HepG2 (cell line): ENCODE measurements around the gene RECQL5. TPM values are rescaled to one million over a fixed set of nuclear protein-coding genes. Genes with fewer than 3 reads are reported as not detected.

Experiments used
- ATAC-seq: fragments of 200-7000 bp; cut with Tn5 transposase; 3 replicates; pipeline ENCODE4 v1.9.1; 2020; ENCODE audit warnings: mild to moderate bottlenecking, moderate library complexity
- BruUV-seq: library from RNA; stranded (reverse); fragments of 400-500 nt; replicated peaks from 2 replicates; lab custom pipeline; 2021; lab: Mats Ljungman, UMichigan
- CTCF ChIA-PET: fragments of 300-600 bp; formaldehyde crosslinking; extraction: SDS; loops from one replicate; lab custom pipeline; 2021; ENCODE audit warnings: low total read pairs, inconsistent platforms, low intra/inter-chr PET ratio; lab: Yijun Ruan, JAX
- POLR2A ChIA-PET: fragments of 350-600 bp; sonication (Branson Sonifier 250); formaldehyde crosslinking; loops from one replicate; lab custom pipeline; 2020; ENCODE audit warnings: antibody characterized with exemption, inconsistent platforms; lab: Yijun Ruan, JAX
- DNase-seq: peaks from one replicate; pipeline ENCODE4 v3.0.0-alpha.2; 2015; ENCODE audit warnings: low spot score
- FAIRE-seq: peaks from 3 replicates; lab custom pipeline; 2011; peaks lifted over from hg19 to GRCh38; lab: Jason Lieb, UNC
- H2AFZ ChIP-seq: one replicate; pipeline ENCODE4 v1.6.1; 2011; ENCODE audit warnings: low read length, inconsistent platforms
- H3K27ac ChIP-seq: fragments of 300-600 bp; 3 replicates; pipeline ENCODE4 v1.8.0; 2011; ENCODE audit warnings: mixed run types, mild to moderate bottlenecking, mixed read lengths, low read length, inconsistent platforms; ENCODE audit not compliant: insufficient read depth; ENCODE audit errors: extremely low read length
- H3K27me3 ChIP-seq, 2 experiments: fragments of 200-600 bp in 1 of 2; 2 replicates in 1 of 2; 3 replicates in 1 of 2; pipeline versions ENCODE4 v1.6.0 to v1.8.0; 2011; ENCODE audit warnings: low read length in 2 of 2, mild to moderate bottlenecking in 2 of 2, moderate library complexity in 2 of 2, inconsistent platforms in 1 of 2; ENCODE audit not compliant: insufficient read depth in 2 of 2, control insufficient read depth in 1 of 2
- H3K36me3 ChIP-seq, 2 experiments: fragments of 200-600 bp in 1 of 2; replicated peaks in 1 of 2; 2 replicates in 1 of 2; 3 replicates in 1 of 2; pipeline versions ENCODE4 v1.5.1 to v1.8.0; 2011; ENCODE audit warnings: low read length in 2 of 2, inconsistent platforms in 1 of 2; ENCODE audit not compliant: insufficient read depth in 2 of 2, control insufficient read depth in 1 of 2
- H3K4me1 ChIP-seq: 2 replicates; pipeline ENCODE4 v1.5.1; 2012; ENCODE audit warnings: low read length, inconsistent platforms; ENCODE audit not compliant: insufficient read depth
- H3K4me2 ChIP-seq: 2 replicates; pipeline ENCODE4 v1.6.0; 2011; ENCODE audit warnings: low read depth, low read length, inconsistent platforms
- H3K4me3 ChIP-seq, 3 experiments: fragments of 200-600 bp in 1 of 3; sonication (generic), shearing (Covaris generic) in 1 of 3; replicated peaks in 1 of 3; 2 replicates each; pipeline ENCODE4 v1.5.1; 2011 to 2016; ENCODE audit warnings: low read length in 3 of 3, inconsistent platforms in 2 of 3, low read depth in 2 of 3, mild to moderate bottlenecking in 2 of 3, control low read depth in 1 of 3, mixed read lengths in 1 of 3; ENCODE audit not compliant: insufficient read depth in 1 of 3
- H3K79me2 ChIP-seq: one replicate; pipeline ENCODE4 v1.6.1; 2011; ENCODE audit warnings: low read length, inconsistent platforms; ENCODE audit not compliant: insufficient read depth
- H3K9ac ChIP-seq: 2 replicates; pipeline ENCODE4 v1.6.0; 2011; ENCODE audit warnings: mild to moderate bottlenecking, low read depth, low read length, inconsistent platforms; ENCODE audit not compliant: insufficient read depth
- H3K9me3 ChIP-seq: 2 replicates; pipeline ENCODE4 v1.5.1; 2012; ENCODE audit warnings: mild to moderate bottlenecking, low read length
- H4K20me1 ChIP-seq: 2 replicates; pipeline ENCODE4 v1.6.0; 2011; ENCODE audit warnings: inconsistent platforms, mild to moderate bottlenecking, low read length, moderate library complexity; ENCODE audit not compliant: insufficient read depth
- AHR ChIP-seq: IDR thresholded peaks from 2 replicates; pipeline ENCODE4 v1.6.1; 2018; ENCODE audit warnings: missing genetic modification reagents, missing compliant biosample characterization
- SKI ChIP-seq: fragments of 450-650 bp; IDR thresholded peaks from one replicate; pipeline ENCODE4 v1.6.1; 2018; ENCODE audit warnings: mild to moderate bottlenecking; ENCODE audit not compliant: partially characterized antibody
- SOX13 ChIP-seq, 3 experiments: fragments of 450-650 bp in 1 of 3; sonication (generic) in 1 of 3; formaldehyde crosslinking in 1 of 3; IDR thresholded peaks in 2 of 3; conservative IDR thresholded peaks in 1 of 3; 2 replicates each; pipeline versions ENCODE4 v1.5.0 to v1.6.1; 2016 to 2020; ENCODE audit warnings: antibody characterized with exemption in 1 of 3, mild to moderate bottlenecking in 1 of 3, missing compliant biosample characterization in 1 of 3, missing genetic modification reagents in 1 of 3, moderate library complexity in 1 of 3
- SRY ChIP-seq: sonication (generic); formaldehyde crosslinking; IDR thresholded peaks from 2 replicates; pipeline ENCODE4 v1.8.0; 2022; ENCODE audit warnings: mild to moderate bottlenecking, missing genetic modification reagents
- THAP11 ChIP-seq: IDR thresholded peaks from 2 replicates; pipeline ENCODE4 v1.6.1; 2016; ENCODE audit warnings: missing biosample characterization, missing genetic modification reagents
- ZBTB7A ChIP-seq: sonication (generic); formaldehyde crosslinking; IDR thresholded peaks from 2 replicates; pipeline ENCODE4 v1.8.0; 2022; ENCODE audit warnings: mild to moderate bottlenecking, missing genetic modification reagents
- ZNF138 ChIP-seq: sonication (generic); formaldehyde crosslinking; IDR thresholded peaks from 2 replicates; pipeline ENCODE4 v1.5.0; 2020; ENCODE audit warnings: mild to moderate bottlenecking, low read depth, missing genetic modification reagents
- ZNF501 ChIP-seq: sonication (generic); formaldehyde crosslinking; IDR thresholded peaks from 2 replicates; pipeline ENCODE4 v1.5.1; 2020; ENCODE audit warnings: mild to moderate bottlenecking, moderate library complexity, missing genetic modification reagents
- ZNF749 ChIP-seq: sonication (generic); formaldehyde crosslinking; IDR thresholded peaks from 2 replicates; pipeline ENCODE4 v1.8.0; 2022; ENCODE audit warnings: mild to moderate bottlenecking, missing genetic modification reagents, moderate library complexity, borderline replicate concordance
- WGBS: methylation state at CpG from one replicate; pipeline ENCODE4 v1.1.6; 2017; ENCODE audit warnings: low lambda C conversion rate; 5-methylcytosine and 5-hydroxymethylcytosine counted together
- in situ Hi-C: cut with HindIII; loops from 2 replicates; pipeline ENCODE4 v1.10.0; 2017; ENCODE audit warnings: low pct_unique_long_range_greater_than_20kb; ENCODE audit not compliant: extremely low pct_ligation_motif_present
- intact Hi-C: fragments of 100-400 bp; cut with micrococcal nuclease; formaldehyde crosslinking; loops from one replicate; pipeline ENCODE4 v1.10.0; 2022; ENCODE audit not compliant: unreplicated experiment
- polyA plus RNA-seq, 8 experiments: library from polyadenylated mRNA; depleted of rRNA in 3 of 8; stranded (reverse) in 7 of 8; unstranded in 1 of 8; fragments of >200 nt; fragmentation: Illumina TruSeq in 4 of 8; extraction: Trizol in 4 of 8; gene quantifications; 2 replicates each; pipeline versions ENCODE4 v1.2.1 to v1.2.3, GENCODE V29; 2011 to 2016; ENCODE audit warnings: low read depth in 4 of 8, missing spikeins in 1 of 8, mixed read lengths in 1 of 8; ENCODE audit not compliant: insufficient read depth in 1 of 8
- total RNA-seq, 5 experiments: library from RNA; depleted of rRNA; stranded (reverse); fragments of >200 nt; fragmentation: Illumina TruSeq; extraction: Trizol; gene quantifications; 2 replicates each; pipeline ENCODE4 v1.2.3, GENCODE V29; 2016; ENCODE audit warnings: low read depth in 1 of 5
- TF ChIP-seq, protein P1 (sequence below): IDR thresholded peaks from 2 replicates; pipeline ENCODE4 v1.6.1; 2012; ENCODE audit warnings: low read length, improper control_type of control experiment
- TF ChIP-seq, protein P2 (sequence below): sonication (generic); formaldehyde crosslinking; IDR thresholded peaks from 2 replicates; pipeline ENCODE4 v1.5.0; 2020; ENCODE audit warnings: missing genetic modification reagents

RECQL5 gene
- total and polyA plus RNA-seq, 2 of the 13 experiments (the other 11 are each of a cell fraction or from before 2014, with no cell fraction given), result 27.7 to 32.0 TPM

DNA sequence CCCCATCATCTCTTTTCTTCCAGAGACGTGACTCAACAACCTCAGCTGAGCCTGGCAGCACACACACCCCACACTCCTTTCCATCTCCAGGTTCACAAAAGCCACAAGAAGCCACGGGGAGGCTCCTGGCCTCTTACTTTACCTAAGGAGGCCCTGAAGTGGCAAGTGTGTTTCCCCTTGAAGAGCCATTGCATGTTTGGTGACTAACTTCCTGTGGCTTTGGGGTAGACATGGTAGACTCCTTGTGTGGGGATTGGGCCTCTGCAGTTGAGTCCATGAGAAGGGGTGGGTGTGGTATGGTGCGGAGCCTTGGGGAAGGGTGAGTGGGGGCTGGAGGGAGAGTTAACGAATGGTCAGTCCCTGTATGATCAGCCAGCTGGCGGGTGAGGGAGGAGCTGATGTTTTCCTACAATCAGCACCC, 24.4 kb upstream of the RECQL5 start:
- Histone ChIP-seq H3K36me3 (peaks cover 36 to 85% of the 10 kb centered on the region in 2 experiments), H4K20me1 (no peaks in the 10 kb centered on the region; the same call in 1 of the 2 replicates), H3K4me1 (no peaks in the 10 kb centered on the region; the same call in 1 of the 2 replicates), H3K27me3 (no peaks in the 10 kb centered on the region), H3K4me3 (no peak overlapping the region)
- no peak for FAIRE-seq
- WGBS, result 97% methylated on average over 5 of the region's 5 CpGs
- in situ Hi-C loops (no loop called here), intact Hi-C loops (no loop called here)
- BruUV-seq, result no TSS peak
- TF ChIP-seq, protein P1, sequence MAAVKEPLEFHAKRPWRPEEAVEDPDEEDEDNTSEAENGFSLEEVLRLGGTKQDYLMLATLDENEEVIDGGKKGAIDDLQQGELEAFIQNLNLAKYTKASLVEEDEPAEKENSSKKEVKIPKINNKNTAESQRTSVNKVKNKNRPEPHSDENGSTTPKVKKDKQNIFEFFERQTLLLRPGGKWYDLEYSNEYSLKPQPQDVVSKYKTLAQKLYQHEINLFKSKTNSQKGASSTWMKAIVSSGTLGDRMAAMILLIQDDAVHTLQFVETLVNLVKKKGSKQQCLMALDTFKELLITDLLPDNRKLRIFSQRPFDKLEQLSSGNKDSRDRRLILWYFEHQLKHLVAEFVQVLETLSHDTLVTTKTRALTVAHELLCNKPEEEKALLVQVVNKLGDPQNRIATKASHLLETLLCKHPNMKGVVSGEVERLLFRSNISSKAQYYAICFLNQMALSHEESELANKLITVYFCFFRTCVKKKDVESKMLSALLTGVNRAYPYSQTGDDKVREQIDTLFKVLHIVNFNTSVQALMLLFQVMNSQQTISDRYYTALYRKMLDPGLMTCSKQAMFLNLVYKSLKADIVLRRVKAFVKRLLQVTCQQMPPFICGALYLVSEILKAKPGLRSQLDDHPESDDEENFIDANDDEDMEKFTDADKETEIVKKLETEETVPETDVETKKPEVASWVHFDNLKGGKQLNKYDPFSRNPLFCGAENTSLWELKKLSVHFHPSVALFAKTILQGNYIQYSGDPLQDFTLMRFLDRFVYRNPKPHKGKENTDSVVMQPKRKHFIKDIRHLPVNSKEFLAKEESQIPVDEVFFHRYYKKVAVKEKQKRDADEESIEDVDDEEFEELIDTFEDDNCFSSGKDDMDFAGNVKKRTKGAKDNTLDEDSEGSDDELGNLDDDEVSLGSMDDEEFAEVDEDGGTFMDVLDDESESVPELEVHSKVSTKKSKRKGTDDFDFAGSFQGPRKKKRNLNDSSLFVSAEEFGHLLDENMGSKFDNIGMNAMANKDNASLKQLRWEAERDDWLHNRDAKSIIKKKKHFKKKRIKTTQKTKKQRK, result no peak
- no peak for TF ChIP-seq ZNF501 (CRISPR knock-in tag)
- no peak for TF ChIP-seq ZBTB7A (CRISPR knock-in tag)
- TF ChIP-seq SKI, result no peak
- no peak for TF ChIP-seq ZNF749
- no peak for TF ChIP-seq THAP11
- TF ChIP-seq, protein P2, sequence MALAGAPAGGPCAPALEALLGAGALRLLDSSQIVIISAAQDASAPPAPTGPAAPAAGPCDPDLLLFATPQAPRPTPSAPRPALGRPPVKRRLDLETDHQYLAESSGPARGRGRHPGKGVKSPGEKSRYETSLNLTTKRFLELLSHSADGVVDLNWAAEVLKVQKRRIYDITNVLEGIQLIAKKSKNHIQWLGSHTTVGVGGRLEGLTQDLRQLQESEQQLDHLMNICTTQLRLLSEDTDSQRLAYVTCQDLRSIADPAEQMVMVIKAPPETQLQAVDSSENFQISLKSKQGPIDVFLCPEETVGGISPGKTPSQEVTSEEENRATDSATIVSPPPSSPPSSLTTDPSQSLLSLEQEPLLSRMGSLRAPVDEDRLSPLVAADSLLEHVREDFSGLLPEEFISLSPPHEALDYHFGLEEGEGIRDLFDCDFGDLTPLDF (CRISPR knock-in tag), result no peak
- no peak for TF ChIP-seq ZNF138 (CRISPR knock-in tag)
- TF ChIP-seq SOX13 (IDR thresholded peaks at IDR 0.05), result no peak
- no peak for TF ChIP-seq SOX13 (CRISPR knock-in tag; conservative IDR thresholded peaks at IDR 0.05 in 1 of 2, IDR thresholded peaks at IDR 0.05 in 1 of 2)
- no peak for TF ChIP-seq SRY (CRISPR knock-in tag)
- no peak for TF ChIP-seq AHR (CRISPR knock-in tag)
- TF ChIP-seq, all 625 proteins: peak for 0
- Histone ChIP-seq H2AFZ (no peak overlapping the region), H3K27ac (no peak overlapping the region), H3K9ac (no peak overlapping the region), H3K79me2 (peaks cover 28% of the 10 kb centered on the region), H3K4me2 (no peak overlapping the region), H3K9me3 (no peaks in the 10 kb centered on the region)
- DNase-seq (no peak), ATAC-seq (no peak)
- ChIA-PET CTCF (no interaction called here), POLR2A (no interaction called here)
